GM23338 (cell line): ENCODE results near the gene CAMTA1.

ENCODE experiments used
- CREB1 ChIP-seq: fragments of 250-450 bp; sonication (Bioruptor Pico); IDR thresholded peaks from 2 replicates; pipeline ENCODE4 v1.5.0; 2020; ENCODE audit warnings: low read depth, mild to moderate bottlenecking, moderate library complexity
- EZH2 ChIP-seq: fragments of 200-600 bp; sonication (generic); IDR thresholded peaks from one replicate; pipeline ENCODE4 v1.8.0; 2017; ENCODE audit warnings: antibody characterized with exemption, mild to moderate bottlenecking, low read depth; ENCODE audit not compliant: unreplicated experiment
- EZH2phosphoT487 ChIP-seq: fragments of 200-600 bp; sonication (generic); IDR thresholded peaks from one replicate; pipeline ENCODE4 v1.8.1; 2018; ENCODE audit warnings: antibody characterized with exemption; ENCODE audit not compliant: unreplicated experiment
- JUNB ChIP-seq: IDR thresholded peaks from one replicate; pipeline ENCODE4 v1.6.1; 2016; ENCODE audit warnings: antibody characterized with exemption; ENCODE audit not compliant: unreplicated experiment
- POLR2AphosphoS5 ChIP-seq: IDR thresholded peaks from 2 replicates; pipeline ENCODE4 v1.6.1; 2016; ENCODE audit warnings: antibody characterized with exemption, low read depth
- TF ChIP-seq, protein P1 (sequence below), 2 experiments: fragments of 200-600 bp in 1 of 2; sonication (generic) in 1 of 2; conservative IDR thresholded peaks; 2 replicates each; pipeline versions ENCODE4 v1.5.1 to v1.6.1; 2016 to 2017; ENCODE audit warnings: antibody characterized with exemption in 2 of 2, low read depth in 2 of 2, mild to moderate bottlenecking in 2 of 2, moderate library complexity in 1 of 2
- TF ChIP-seq, protein P2 (sequence below): IDR thresholded peaks from 2 replicates; pipeline ENCODE4 v1.6.1; 2016; ENCODE audit warnings: antibody characterized with exemption

DNA sequence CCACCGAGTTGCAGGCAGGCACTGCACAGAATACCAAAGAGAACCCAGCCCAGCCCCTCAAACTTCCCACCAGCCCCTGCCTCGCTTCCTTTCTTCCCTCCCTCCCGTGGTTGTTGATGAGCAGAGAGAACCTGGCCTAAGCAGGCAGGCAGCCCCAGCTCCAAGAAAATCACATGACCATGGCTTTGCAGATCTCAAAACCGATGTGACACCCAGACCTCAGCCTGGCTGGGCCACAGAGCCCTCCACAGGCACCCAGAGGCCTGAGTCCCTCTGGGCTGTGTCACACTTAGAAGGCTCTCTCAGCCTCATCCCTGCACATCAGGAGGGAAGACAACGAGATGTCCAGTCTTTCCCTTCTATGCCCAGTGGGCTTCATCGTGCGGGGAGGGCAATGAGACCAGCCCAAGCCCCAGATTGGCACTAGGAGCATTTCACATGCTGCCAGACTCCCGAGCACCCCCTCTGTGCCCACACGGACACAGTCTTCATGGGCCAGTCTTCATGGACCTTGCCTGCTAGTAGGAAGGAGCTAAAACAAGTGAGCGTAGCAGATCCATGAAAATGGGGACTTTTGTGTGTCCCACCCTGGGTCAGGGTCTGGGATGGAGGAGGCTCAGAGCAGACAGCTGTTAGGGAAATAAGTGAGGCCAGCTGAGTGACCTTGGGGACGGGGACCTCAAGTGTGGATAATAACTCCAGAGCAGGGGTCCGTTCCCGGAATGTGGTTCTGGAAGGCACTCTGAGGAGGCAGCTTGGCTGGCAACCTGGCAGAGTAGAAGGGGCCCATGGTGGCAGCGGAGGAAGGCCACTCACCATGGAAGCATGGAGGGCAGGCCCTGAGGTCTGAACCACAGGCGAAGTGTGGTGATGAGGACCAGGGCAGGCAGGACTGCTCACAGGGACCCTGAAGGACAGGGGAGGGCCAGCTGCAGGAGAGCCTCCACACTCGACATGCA, 781.4 kb downstream of the CAMTA1 start:
- TF ChIP-seq, protein P1, sequence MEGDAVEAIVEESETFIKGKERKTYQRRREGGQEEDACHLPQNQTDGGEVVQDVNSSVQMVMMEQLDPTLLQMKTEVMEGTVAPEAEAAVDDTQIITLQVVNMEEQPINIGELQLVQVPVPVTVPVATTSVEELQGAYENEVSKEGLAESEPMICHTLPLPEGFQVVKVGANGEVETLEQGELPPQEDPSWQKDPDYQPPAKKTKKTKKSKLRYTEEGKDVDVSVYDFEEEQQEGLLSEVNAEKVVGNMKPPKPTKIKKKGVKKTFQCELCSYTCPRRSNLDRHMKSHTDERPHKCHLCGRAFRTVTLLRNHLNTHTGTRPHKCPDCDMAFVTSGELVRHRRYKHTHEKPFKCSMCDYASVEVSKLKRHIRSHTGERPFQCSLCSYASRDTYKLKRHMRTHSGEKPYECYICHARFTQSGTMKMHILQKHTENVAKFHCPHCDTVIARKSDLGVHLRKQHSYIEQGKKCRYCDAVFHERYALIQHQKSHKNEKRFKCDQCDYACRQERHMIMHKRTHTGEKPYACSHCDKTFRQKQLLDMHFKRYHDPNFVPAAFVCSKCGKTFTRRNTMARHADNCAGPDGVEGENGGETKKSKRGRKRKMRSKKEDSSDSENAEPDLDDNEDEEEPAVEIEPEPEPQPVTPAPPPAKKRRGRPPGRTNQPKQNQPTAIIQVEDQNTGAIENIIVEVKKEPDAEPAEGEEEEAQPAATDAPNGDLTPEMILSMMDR (conservative IDR thresholded peaks at IDR 0.05; ENCODE audit: low read depth in 2 of 2), result no peak
- no peak for TF ChIP-seq CREB1
- no peak for TF ChIP-seq EZH2
- TF ChIP-seq, protein P2, sequence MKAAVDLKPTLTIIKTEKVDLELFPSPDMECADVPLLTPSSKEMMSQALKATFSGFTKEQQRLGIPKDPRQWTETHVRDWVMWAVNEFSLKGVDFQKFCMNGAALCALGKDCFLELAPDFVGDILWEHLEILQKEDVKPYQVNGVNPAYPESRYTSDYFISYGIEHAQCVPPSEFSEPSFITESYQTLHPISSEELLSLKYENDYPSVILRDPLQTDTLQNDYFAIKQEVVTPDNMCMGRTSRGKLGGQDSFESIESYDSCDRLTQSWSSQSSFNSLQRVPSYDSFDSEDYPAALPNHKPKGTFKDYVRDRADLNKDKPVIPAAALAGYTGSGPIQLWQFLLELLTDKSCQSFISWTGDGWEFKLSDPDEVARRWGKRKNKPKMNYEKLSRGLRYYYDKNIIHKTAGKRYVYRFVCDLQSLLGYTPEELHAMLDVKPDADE, result no peak
- no peak for TF ChIP-seq POLR2AphosphoS5
- TF ChIP-seq JUNB, result no peak
- no peak for TF ChIP-seq EZH2phosphoT487
